Measurements from ENCODE around the gene RPIA.

DNA sequence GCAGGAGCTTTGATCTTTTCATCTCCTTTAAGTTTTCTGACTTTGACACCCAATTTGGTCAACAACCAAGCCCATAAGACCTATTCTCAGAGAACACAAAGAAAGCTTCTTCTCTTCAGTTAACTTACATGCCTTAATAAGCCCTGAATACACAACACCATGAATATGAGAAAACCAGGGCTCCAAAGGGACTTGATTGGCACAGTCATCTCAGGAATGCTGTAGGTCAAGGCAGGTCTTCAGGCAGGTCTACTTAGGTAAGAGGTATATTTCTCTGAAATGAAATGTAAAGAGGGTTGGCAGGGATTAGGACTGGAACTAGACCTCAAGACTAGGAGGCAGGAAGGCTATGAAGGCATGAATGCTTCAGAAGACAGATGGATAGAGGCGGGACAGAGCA lies 39.8 kb upstream of the RPIA start:
- TF ChIP-seq, protein P1, sequence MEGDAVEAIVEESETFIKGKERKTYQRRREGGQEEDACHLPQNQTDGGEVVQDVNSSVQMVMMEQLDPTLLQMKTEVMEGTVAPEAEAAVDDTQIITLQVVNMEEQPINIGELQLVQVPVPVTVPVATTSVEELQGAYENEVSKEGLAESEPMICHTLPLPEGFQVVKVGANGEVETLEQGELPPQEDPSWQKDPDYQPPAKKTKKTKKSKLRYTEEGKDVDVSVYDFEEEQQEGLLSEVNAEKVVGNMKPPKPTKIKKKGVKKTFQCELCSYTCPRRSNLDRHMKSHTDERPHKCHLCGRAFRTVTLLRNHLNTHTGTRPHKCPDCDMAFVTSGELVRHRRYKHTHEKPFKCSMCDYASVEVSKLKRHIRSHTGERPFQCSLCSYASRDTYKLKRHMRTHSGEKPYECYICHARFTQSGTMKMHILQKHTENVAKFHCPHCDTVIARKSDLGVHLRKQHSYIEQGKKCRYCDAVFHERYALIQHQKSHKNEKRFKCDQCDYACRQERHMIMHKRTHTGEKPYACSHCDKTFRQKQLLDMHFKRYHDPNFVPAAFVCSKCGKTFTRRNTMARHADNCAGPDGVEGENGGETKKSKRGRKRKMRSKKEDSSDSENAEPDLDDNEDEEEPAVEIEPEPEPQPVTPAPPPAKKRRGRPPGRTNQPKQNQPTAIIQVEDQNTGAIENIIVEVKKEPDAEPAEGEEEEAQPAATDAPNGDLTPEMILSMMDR (IDR thresholded peaks at IDR 0.05), result no peak
- TF ChIP-seq POLR2A (IDR thresholded peaks at IDR 0.05), result no peak
- no peak for TF ChIP-seq EP300 (IDR thresholded peaks at IDR 0.05)
